ENCODE results near the gene CFL1. TPM values are rescaled to one million over a fixed set of nuclear protein-coding genes. Genes with fewer than 3 reads are reported as not detected.

The CFL1 gene
- total and polyA plus RNA-seq, 2 donors from 2014 or later: 705 to 846 TPM

GRCh38 chr11:65897020-65897471 is 39.1 kb upstream of the CFL1 start:
- Histone ChIP-seq H3K27ac (ENCODE audit: low read depth in 2 of 2, low read length in 2 of 2) (no peak overlapping the region), H3K27me3 (ENCODE audit: control insufficient read depth, insufficient read depth, low read length) (peaks cover 17% of the 10 kb centered on the region), H3K4me1 (ENCODE audit: control insufficient read depth in 2 of 3, insufficient read depth in 2 of 3, low read depth in 1 of 3, low read length in 3 of 3) (peaks cover 0 to 11% (median 3%) of the 10 kb centered on the region in 3 donors), H3K36me3 (ENCODE audit: control insufficient read depth in 2 of 3, insufficient read depth in 3 of 3, low read length in 3 of 3) (no peaks in the 10 kb centered on the region), H3K9ac (ENCODE audit: low read length in 3 of 3) (no peak overlapping the region), H3K9me3 (ENCODE audit: control insufficient read depth in 2 of 3, insufficient read depth in 1 of 3, low read length in 3 of 3) (no peaks in the 10 kb centered on the region), H3K4me3 (ENCODE audit: low read length in 3 of 3) (no peak overlapping the region)
- TF ChIP-seq CTCF (IDR thresholded peaks at IDR 0.05; ENCODE audit: borderline replicate concordance, extremely low read depth, insufficient read depth): no peak
- no peak for FAIRE-seq
- intact Hi-C loops (cut with DNase I): no loop called here
- DNase-seq: no peak

GRCh38 chr11:65896034-65896999 is 38.3 kb upstream of the CFL1 start:
- Histone ChIP-seq H3K27me3 (ENCODE audit: control insufficient read depth, insufficient read depth, low read length) (peaks cover 15% of the 10 kb centered on the region), H3K27ac (ENCODE audit: low read depth in 2 of 2, low read length in 2 of 2) (no peak overlapping the region), H3K36me3 (ENCODE audit: control insufficient read depth in 2 of 3, insufficient read depth in 3 of 3, low read length in 3 of 3) (no peaks in the 10 kb centered on the region), H3K9me3 (ENCODE audit: control insufficient read depth in 2 of 3, insufficient read depth in 1 of 3, low read length in 3 of 3) (no peaks in the 10 kb centered on the region), H3K4me1 (ENCODE audit: control insufficient read depth in 2 of 3, insufficient read depth in 2 of 3, low read depth in 1 of 3, low read length in 3 of 3) (peaks cover 0 to 17% (median 3%) of the 10 kb centered on the region in 3 donors), H3K4me3 (ENCODE audit: low read length in 3 of 3) (no peak overlapping the region), H3K9ac (ENCODE audit: low read length in 3 of 3) (no peak overlapping the region)
- intact Hi-C loops (cut with DNase I): no loop called here
- FAIRE-seq (no peak), DNase-seq (no peak)
- no peak for TF ChIP-seq CTCF (IDR thresholded peaks at IDR 0.05; ENCODE audit: borderline replicate concordance, extremely low read depth, insufficient read depth)

- no peak for FAIRE-seq
- Histone ChIP-seq H3K36me3 (ENCODE audit: control insufficient read depth in 2 of 3, insufficient read depth in 3 of 3, low read length in 3 of 3) (no peaks in the 10 kb centered on the region), H3K27ac (ENCODE audit: low read depth in 2 of 2, low read length in 2 of 2) (no peak overlapping the region), H3K27me3 (ENCODE audit: control insufficient read depth, insufficient read depth, low read length) (peaks cover 12% of the 10 kb centered on the region), H3K9ac (ENCODE audit: low read length in 3 of 3) (no peak overlapping the region), H3K4me3 (ENCODE audit: low read length in 3 of 3) (no peak overlapping the region), H3K4me1 (ENCODE audit: control insufficient read depth in 2 of 3, insufficient read depth in 2 of 3, low read depth in 1 of 3, low read length in 3 of 3) (peaks cover 0 to 21% (median 3%) of the 10 kb centered on the region in 3 donors), H3K9me3 (ENCODE audit: control insufficient read depth in 2 of 3, insufficient read depth in 1 of 3, low read length in 3 of 3) (no peaks in the 10 kb centered on the region)
- TF ChIP-seq CTCF (IDR thresholded peaks at IDR 0.05; ENCODE audit: borderline replicate concordance, extremely low read depth, insufficient read depth): no peak
- intact Hi-C loops (cut with DNase I): no loop called here
- no peak for DNase-seq
Measured at GRCh38 chr11:65895482-65895981, 37.6 kb upstream of the CFL1 start.

Data from kidney (tissue), 14 donors.